Measurements from ENCODE around the gene PMEL. TPM values are rescaled to one million over a fixed set of nuclear protein-coding genes. Genes with fewer than 3 reads are reported as not detected.

Gene PMEL
- total and polyA plus RNA-seq, 2 donors, result 0.28 to 0.94 TPM

GRCh38 chr12:55940065-55940732, 25.6 kb downstream of the PMEL start:
- DNase-seq (ENCODE audit: low read depth in 6 of 9, low spot score in 9 of 9), result peak in 7 of 9 donors; percentile 67 to 90 (median 81)
- H3K36me3 ChIP-seq (ENCODE audit: control insufficient read depth in 2 of 2, insufficient read depth in 2 of 2, low read length in 1 of 2), result peaks cover 95 to 100% of the 10 kb centered on the region in 2 donors
- no peaks in the 10 kb centered on the region for H3K9me3 ChIP-seq (ENCODE audit: control insufficient read depth in 2 of 2, insufficient read depth in 1 of 2, low read length in 1 of 2)
- 31% methylated on average over 18 of the region's 18 CpGs for WGBS
- peak overlapping the region; percentile 8 to 12 for H3K4me3 ChIP-seq (ENCODE audit: low read length in 2 of 2)
- H3K27me3 ChIP-seq (ENCODE audit: control insufficient read depth in 2 of 2, insufficient read depth in 1 of 2, low read length in 1 of 2), result no peaks in the 10 kb centered on the region
- H3K27ac ChIP-seq (ENCODE audit: low read depth in 1 of 2, low read length in 1 of 2), result peak overlapping the region; percentile 49 to 68
- peaks cover 16 to 59% of the 10 kb centered on the region in 2 donors for H3K4me1 ChIP-seq (ENCODE audit: control insufficient read depth in 2 of 2, insufficient read depth in 2 of 2, low read length in 2 of 2)

GRCh38 chr12:55938826-55939501, 26.9 kb downstream of the PMEL start:
- no peak for DNase-seq (ENCODE audit: low read depth in 6 of 9, low spot score in 9 of 9)
- peaks cover 25 to 69% of the 10 kb centered on the region in 2 donors for H3K4me1 ChIP-seq (ENCODE audit: control insufficient read depth in 2 of 2, insufficient read depth in 2 of 2, low read length in 2 of 2)
- H3K36me3 ChIP-seq (ENCODE audit: control insufficient read depth in 2 of 2, insufficient read depth in 2 of 2, low read length in 1 of 2), result peaks cover 86 to 100% of the 10 kb centered on the region in 2 donors
- H3K4me3 ChIP-seq (ENCODE audit: low read length in 2 of 2), result no peak overlapping the region
- 96% methylated on average over 8 of the region's 8 CpGs for WGBS
- peak overlapping the region; percentile 22 to 49 for H3K27ac ChIP-seq (ENCODE audit: low read depth in 1 of 2, low read length in 1 of 2)
- no peaks in the 10 kb centered on the region for H3K27me3 ChIP-seq (ENCODE audit: control insufficient read depth in 2 of 2, insufficient read depth in 1 of 2, low read length in 1 of 2)
- H3K9me3 ChIP-seq (ENCODE audit: control insufficient read depth in 2 of 2, insufficient read depth in 1 of 2, low read length in 1 of 2), result no peaks in the 10 kb centered on the region

- Histone ChIP-seq H3K27ac (ENCODE audit: low read depth in 1 of 2, low read length in 1 of 2) (peak overlapping the region; percentile 42 to 68), H3K4me3 (ENCODE audit: low read length in 2 of 2) (no peak overlapping the region), H3K27me3 (ENCODE audit: control insufficient read depth in 2 of 2, insufficient read depth in 1 of 2, low read length in 1 of 2) (no peaks in the 10 kb centered on the region), H3K9me3 (ENCODE audit: control insufficient read depth in 2 of 2, insufficient read depth in 1 of 2, low read length in 1 of 2) (no peaks in the 10 kb centered on the region), H3K4me1 (ENCODE audit: control insufficient read depth in 2 of 2, insufficient read depth in 2 of 2, low read length in 2 of 2) (peaks cover 34 to 78% of the 10 kb centered on the region in 2 donors), H3K36me3 (ENCODE audit: control insufficient read depth in 2 of 2, insufficient read depth in 2 of 2, low read length in 1 of 2) (peaks cover 84 to 100% of the 10 kb centered on the region in 2 donors)
- DNase-seq (ENCODE audit: low read depth in 6 of 9, low spot score in 9 of 9), result no peak
- WGBS, result 98% methylated on average over 2 of the region's 2 CpGs
These were observed 27.9 kb downstream of the PMEL start for GRCh38 chr12:55937981-55938380.

GRCh38 chr12:55935738-55936151, 30.1 kb downstream of the PMEL start:
- no peaks in the 10 kb centered on the region for H3K27me3 ChIP-seq (ENCODE audit: control insufficient read depth in 2 of 2, insufficient read depth in 1 of 2, low read length in 1 of 2)
- peaks cover 61 to 83% of the 10 kb centered on the region in 2 donors for H3K36me3 ChIP-seq (ENCODE audit: control insufficient read depth in 2 of 2, insufficient read depth in 2 of 2, low read length in 1 of 2)
- no peaks in the 10 kb centered on the region for H3K9me3 ChIP-seq (ENCODE audit: control insufficient read depth in 2 of 2, insufficient read depth in 1 of 2, low read length in 1 of 2)
- peaks cover 34 to 82% of the 10 kb centered on the region in 2 donors for H3K4me1 ChIP-seq (ENCODE audit: control insufficient read depth in 2 of 2, insufficient read depth in 2 of 2, low read length in 2 of 2)
- DNase-seq (ENCODE audit: low read depth in 6 of 9, low spot score in 9 of 9), result no peak
- H3K27ac ChIP-seq (ENCODE audit: low read depth in 1 of 2, low read length in 1 of 2), result peak overlapping the region in 1 of 2 donors; percentile 67
- 91% methylated on average over 26 of the region's 26 CpGs for WGBS
- H3K4me3 ChIP-seq (ENCODE audit: low read length in 2 of 2), result peak overlapping the region; percentile 2

- Histone ChIP-seq H3K27me3 (ENCODE audit: control insufficient read depth in 2 of 2, insufficient read depth in 1 of 2, low read length in 1 of 2) (no peaks in the 10 kb centered on the region), H3K4me1 (ENCODE audit: control insufficient read depth in 2 of 2, insufficient read depth in 2 of 2, low read length in 2 of 2) (peaks cover 30 to 78% of the 10 kb centered on the region in 2 donors), H3K36me3 (ENCODE audit: control insufficient read depth in 2 of 2, insufficient read depth in 2 of 2, low read length in 1 of 2) (peaks cover 52 to 73% of the 10 kb centered on the region in 2 donors), H3K4me3 (ENCODE audit: low read length in 2 of 2) (peak overlapping the region; percentile 70 to 75), H3K27ac (ENCODE audit: low read depth in 1 of 2, low read length in 1 of 2) (no peak overlapping the region), H3K9me3 (ENCODE audit: control insufficient read depth in 2 of 2, insufficient read depth in 1 of 2, low read length in 1 of 2) (no peaks in the 10 kb centered on the region)
- WGBS, result 85% methylated on average over 1 of the region's 1 CpG
- no peak for DNase-seq (ENCODE audit: low read depth in 6 of 9, low spot score in 9 of 9)
These were observed 31.1 kb downstream of the PMEL start for GRCh38 chr12:55934773-55935172.

GRCh38 chr12:55933799-55934742, 31.8 kb downstream of the PMEL start:
- peak overlapping the region; percentile 70 to 75 for H3K4me3 ChIP-seq (ENCODE audit: low read length in 2 of 2)
- H3K4me1 ChIP-seq (ENCODE audit: control insufficient read depth in 2 of 2, insufficient read depth in 2 of 2, low read length in 2 of 2), result peaks cover 26 to 74% of the 10 kb centered on the region in 2 donors
- DNase-seq (ENCODE audit: low read depth in 6 of 9, low spot score in 9 of 9), result no peak
- 96% methylated on average over 1 of the region's 1 CpG for WGBS
- no peaks in the 10 kb centered on the region for H3K9me3 ChIP-seq (ENCODE audit: control insufficient read depth in 2 of 2, insufficient read depth in 1 of 2, low read length in 1 of 2)
- H3K27me3 ChIP-seq (ENCODE audit: control insufficient read depth in 2 of 2, insufficient read depth in 1 of 2, low read length in 1 of 2), result no peaks in the 10 kb centered on the region
- peaks cover 45 to 66% of the 10 kb centered on the region in 2 donors for H3K36me3 ChIP-seq (ENCODE audit: control insufficient read depth in 2 of 2, insufficient read depth in 2 of 2, low read length in 1 of 2)
- H3K27ac ChIP-seq (ENCODE audit: low read depth in 1 of 2, low read length in 1 of 2), result peak overlapping the region; percentile 45 to 64

- peak overlapping the region; percentile 70 to 75 for H3K4me3 ChIP-seq (ENCODE audit: low read length in 2 of 2)
- peak in 1 of 9 donors; percentile 24 for DNase-seq (ENCODE audit: low read depth in 6 of 9, low spot score in 9 of 9)
- H3K4me1 ChIP-seq (ENCODE audit: control insufficient read depth in 2 of 2, insufficient read depth in 2 of 2, low read length in 2 of 2), result peaks cover 24 to 74% of the 10 kb centered on the region in 2 donors
- WGBS, result 66% methylated on average over 7 of the region's 7 CpGs
- H3K36me3 ChIP-seq (ENCODE audit: control insufficient read depth in 2 of 2, insufficient read depth in 2 of 2, low read length in 1 of 2), result peaks cover 37 to 59% of the 10 kb centered on the region in 2 donors
- peak overlapping the region; percentile 61 to 68 for H3K27ac ChIP-seq (ENCODE audit: low read depth in 1 of 2, low read length in 1 of 2)
- H3K27me3 ChIP-seq (ENCODE audit: control insufficient read depth in 2 of 2, insufficient read depth in 1 of 2, low read length in 1 of 2), result no peaks in the 10 kb centered on the region
- H3K9me3 ChIP-seq (ENCODE audit: control insufficient read depth in 2 of 2, insufficient read depth in 1 of 2, low read length in 1 of 2), result no peaks in the 10 kb centered on the region
These were observed 32.6 kb downstream of the PMEL start for GRCh38 chr12:55933169-55933798.

- Histone ChIP-seq H3K36me3 (ENCODE audit: control insufficient read depth in 2 of 2, insufficient read depth in 2 of 2, low read length in 1 of 2) (peaks cover 30 to 54% of the 10 kb centered on the region in 2 donors), H3K27ac (ENCODE audit: low read depth in 1 of 2, low read length in 1 of 2) (peak overlapping the region; percentile 85 to 94), H3K9me3 (ENCODE audit: control insufficient read depth in 2 of 2, insufficient read depth in 1 of 2, low read length in 1 of 2) (no peaks in the 10 kb centered on the region), H3K4me3 (ENCODE audit: low read length in 2 of 2) (peak overlapping the region; percentile 70 to 75), H3K4me1 (ENCODE audit: control insufficient read depth in 2 of 2, insufficient read depth in 2 of 2, low read length in 2 of 2) (peaks cover 23 to 71% of the 10 kb centered on the region in 2 donors), H3K27me3 (ENCODE audit: control insufficient read depth in 2 of 2, insufficient read depth in 1 of 2, low read length in 1 of 2) (no peaks in the 10 kb centered on the region)
- 2% methylated on average over 4 of the region's 4 CpGs for WGBS
- DNase-seq (ENCODE audit: low read depth in 6 of 9, low spot score in 9 of 9), result peak in 2 of 9 donors; percentile 48 to 73
These were observed 33.3 kb downstream of the PMEL start for GRCh38 chr12:55932551-55932910.
